PFSK-1 (cell line): Measurements from ENCODE around the gene FAM9A.

Experiments
- FOXP2 ChIP-seq: optimal IDR thresholded peaks from 2 replicates; pipeline ENCODE3; 2011; ENCODE audit warnings: borderline replicate concordance, control low read depth, inconsistent platforms; ENCODE audit not compliant: insufficient read depth; ENCODE audit errors: extremely low read length, extremely low read depth
- POLR2AphosphoS5 ChIP-seq: IDR thresholded peaks from 2 replicates; pipeline ENCODE4 v1.6.1; 2012; ENCODE audit warnings: low read depth, mild to moderate bottlenecking, control low read depth, low read length, moderate library complexity
- REST ChIP-seq, 2 experiments: IDR thresholded peaks; 2 replicates each; pipeline versions ENCODE4 v1.6.1 to v1.8.0; 2011 to 2012; ENCODE audit warnings: low read depth in 2 of 2, low read length in 2 of 2, control low read depth in 1 of 2, inconsistent platforms in 1 of 2, mild to moderate bottlenecking in 1 of 2, moderate library complexity in 1 of 2; ENCODE audit not compliant: insufficient read depth in 1 of 2
- SIN3A ChIP-seq: IDR thresholded peaks from 2 replicates; pipeline ENCODE4 v1.6.1; 2012; ENCODE audit warnings: mild to moderate bottlenecking, low read length, moderate library complexity, borderline replicate concordance; ENCODE audit not compliant: insufficient read depth
- TAF1 ChIP-seq: IDR thresholded peaks from 2 replicates; pipeline ENCODE4 v1.6.1; 2012; ENCODE audit warnings: low read length, control low read depth, borderline replicate concordance; ENCODE audit not compliant: insufficient read depth

Gene FAM9A

GRCh38 chrX:8782595-8782994, 18.6 kb downstream of the FAM9A start:
- TF ChIP-seq REST (IDR thresholded peaks at IDR 0.05; ENCODE audit: insufficient read depth in 1 of 2, low read depth in 2 of 2, low read length in 2 of 2) (no peak), FOXP2 (no peak), SIN3A (no peak), POLR2AphosphoS5 (no peak), TAF1 (no peak)

GRCh38 chrX:8773117-8773516, 28.1 kb downstream of the FAM9A start:
- TF ChIP-seq TAF1 (no peak), POLR2AphosphoS5 (no peak), REST (IDR thresholded peaks at IDR 0.05; ENCODE audit: insufficient read depth in 1 of 2, low read depth in 2 of 2, low read length in 2 of 2) (no peak), FOXP2 (no peak), SIN3A (no peak)

GRCh38 chrX:8760021-8760420, 41.2 kb downstream of the FAM9A start:
- TF ChIP-seq TAF1 = no peak
- TF ChIP-seq SIN3A = no peak
- no peak for TF ChIP-seq FOXP2
- TF ChIP-seq REST (IDR thresholded peaks at IDR 0.05; ENCODE audit: insufficient read depth in 1 of 2, low read depth in 2 of 2, low read length in 2 of 2) = no peak
- TF ChIP-seq POLR2AphosphoS5 = no peak

- TF ChIP-seq FOXP2 = no peak
- TF ChIP-seq REST (IDR thresholded peaks at IDR 0.05; ENCODE audit: insufficient read depth in 1 of 2, low read depth in 2 of 2, low read length in 2 of 2) = no peak
- no peak for TF ChIP-seq TAF1
- TF ChIP-seq POLR2AphosphoS5 = no peak
- no peak for TF ChIP-seq SIN3A
Observed at GRCh38 chrX:8755813-8756212, 45.4 kb downstream of the FAM9A start.

- TF ChIP-seq REST (IDR thresholded peaks at IDR 0.05; ENCODE audit: insufficient read depth in 1 of 2, low read depth in 2 of 2, low read length in 2 of 2) = no peak
- TF ChIP-seq FOXP2 = no peak
- no peak for TF ChIP-seq SIN3A
- no peak for TF ChIP-seq POLR2AphosphoS5
- no peak for TF ChIP-seq TAF1
Observed at GRCh38 chrX:8755116-8755515, 46.1 kb downstream of the FAM9A start.
